GM19395 (cell line): ENCODE measurements around the gene TSPAN13.

Experiments
- ATAC-seq: cut with Tn5 transposase; IDR thresholded peaks from one replicate; pipeline ENCODE4 v1.9.1; 2021; ENCODE audit warnings: mild to moderate bottlenecking, moderate library complexity; ENCODE audit not compliant: unreplicated experiment

Gene TSPAN13

GRCh38 chr7:16811551-16811950 lies 58.0 kb downstream of the TSPAN13 start:
- no peak for ATAC-seq

GRCh38 chr7:16812542-16813231 lies 59.1 kb downstream of the TSPAN13 start:
- no peak for ATAC-seq

GRCh38 chr7:16813232-16813616 lies 59.7 kb downstream of the TSPAN13 start:
- no peak for ATAC-seq

GRCh38 chr7:16815001-16815400 lies 61.4 kb downstream of the TSPAN13 start:
- ATAC-seq = no peak

GRCh38 chr7:16816824-16817223 lies 63.3 kb downstream of the TSPAN13 start:
- ATAC-seq = no peak

- ATAC-seq = no peak
These were observed 64.0 kb downstream of the TSPAN13 start for GRCh38 chr7:16817536-16817935.

GRCh38 chr7:16818732-16819131 lies 65.2 kb downstream of the TSPAN13 start:
- ATAC-seq = no peak

GRCh38 chr7:16822029-16822428 lies 68.5 kb downstream of the TSPAN13 start:
- no peak for ATAC-seq

- ATAC-seq = no peak
These were observed 72.5 kb downstream of the TSPAN13 start for GRCh38 chr7:16826060-16826459.

GRCh38 chr7:16833373-16833772 lies 79.8 kb downstream of the TSPAN13 start:
- no peak for ATAC-seq
